ENCODE data around the gene MYL7.
"Not testable (repeated sequence)": the region's sequence is repeated elsewhere in the genome, so short reads cannot be mapped to it uniquely, and the experiment has no call there.

Gene MYL7

DNA sequence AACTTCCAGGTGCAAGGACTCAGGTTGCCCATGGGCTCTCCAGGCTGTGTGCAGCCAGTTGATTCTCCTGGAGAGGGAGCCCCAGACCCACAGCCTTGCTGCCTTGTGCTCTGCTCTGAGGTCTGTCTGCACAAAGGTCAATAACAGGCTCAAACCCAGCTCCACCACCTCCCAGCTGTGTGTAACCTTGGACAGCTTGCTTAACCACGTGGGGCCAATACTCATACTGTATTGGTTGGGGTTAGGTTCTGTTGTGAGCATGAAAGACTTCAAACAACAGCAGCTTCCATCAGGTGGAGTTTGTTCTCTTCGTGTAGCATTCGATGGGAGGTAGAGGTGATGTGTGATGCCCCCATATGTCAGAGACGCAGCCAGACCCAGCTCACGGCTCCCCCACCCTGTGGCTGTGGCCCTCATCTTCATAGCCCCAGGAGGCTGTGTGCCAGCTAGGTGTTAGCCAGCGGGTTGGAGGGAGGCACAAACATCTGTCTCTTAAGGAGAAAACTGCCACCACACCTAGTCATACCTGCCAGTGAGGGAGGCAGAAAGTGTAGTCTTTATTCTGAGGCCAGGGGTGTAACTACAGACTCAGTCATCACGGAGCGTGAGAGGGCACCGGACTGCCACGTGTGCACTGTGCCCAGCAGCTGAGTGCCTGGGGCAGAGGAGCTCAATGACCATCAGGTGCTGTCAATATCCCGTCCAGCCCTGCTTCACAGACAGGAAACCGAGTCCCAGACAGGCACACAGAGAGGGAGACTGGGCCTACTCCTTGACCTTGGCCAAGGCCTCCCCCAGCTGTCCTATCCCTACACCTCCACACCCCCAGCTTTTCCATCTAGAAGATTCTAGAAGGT lies 9.7 kb downstream of the MYL7 start:
- DNase-seq (ENCODE audit: low read depth): no peak

- no peak for DNase-seq (ENCODE audit: low read depth)
These were observed 12.2 kb downstream of the MYL7 start for GRCh38 chr7:44128721-44129582.

GRCh38 chr7:44127161-44127560 lies 14.0 kb downstream of the MYL7 start:
- DNase-seq (ENCODE audit: low read depth): no peak

DNA sequence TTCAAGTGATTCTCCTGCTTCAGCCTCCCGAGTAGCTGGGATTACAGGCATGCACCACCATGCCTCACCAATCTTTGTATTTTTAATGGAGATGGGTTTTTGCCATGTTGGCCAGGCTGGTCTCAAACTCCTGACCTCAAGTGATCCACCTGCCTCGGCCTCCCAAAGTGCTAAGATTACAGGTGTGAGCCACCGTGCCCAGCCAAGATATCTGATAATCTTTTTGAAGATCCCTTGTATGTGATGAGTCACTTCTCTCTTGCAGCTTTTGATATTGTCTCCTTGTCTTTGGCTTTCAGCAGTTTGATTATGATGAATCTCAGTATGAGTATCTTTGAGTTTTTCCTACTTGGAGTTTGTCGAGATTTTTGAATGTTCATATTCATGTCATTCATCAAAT lies 14.6 kb downstream of the MYL7 start:
- not testable (repeated sequence) for DNase-seq (ENCODE audit: low read depth)

DNA sequence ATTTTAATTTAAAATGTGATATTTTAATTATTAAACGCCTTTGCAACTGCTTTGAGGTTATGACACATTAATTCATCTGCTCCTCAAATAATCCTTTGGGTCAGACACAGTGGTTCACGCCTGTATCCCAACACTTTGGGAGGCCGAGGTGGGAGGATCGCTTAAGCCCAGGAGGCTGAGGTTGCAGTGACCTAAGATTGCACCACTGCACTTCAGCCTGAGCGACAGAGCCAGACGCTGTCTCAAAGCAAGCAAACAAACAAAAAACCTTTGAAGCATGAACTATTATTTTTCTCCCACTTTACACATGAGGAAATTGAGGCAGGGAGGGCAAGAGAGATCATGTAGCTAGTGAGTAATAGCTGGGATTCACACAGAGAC lies 16.3 kb downstream of the MYL7 start:
- DNase-seq (ENCODE audit: low read depth): no peak

DNA sequence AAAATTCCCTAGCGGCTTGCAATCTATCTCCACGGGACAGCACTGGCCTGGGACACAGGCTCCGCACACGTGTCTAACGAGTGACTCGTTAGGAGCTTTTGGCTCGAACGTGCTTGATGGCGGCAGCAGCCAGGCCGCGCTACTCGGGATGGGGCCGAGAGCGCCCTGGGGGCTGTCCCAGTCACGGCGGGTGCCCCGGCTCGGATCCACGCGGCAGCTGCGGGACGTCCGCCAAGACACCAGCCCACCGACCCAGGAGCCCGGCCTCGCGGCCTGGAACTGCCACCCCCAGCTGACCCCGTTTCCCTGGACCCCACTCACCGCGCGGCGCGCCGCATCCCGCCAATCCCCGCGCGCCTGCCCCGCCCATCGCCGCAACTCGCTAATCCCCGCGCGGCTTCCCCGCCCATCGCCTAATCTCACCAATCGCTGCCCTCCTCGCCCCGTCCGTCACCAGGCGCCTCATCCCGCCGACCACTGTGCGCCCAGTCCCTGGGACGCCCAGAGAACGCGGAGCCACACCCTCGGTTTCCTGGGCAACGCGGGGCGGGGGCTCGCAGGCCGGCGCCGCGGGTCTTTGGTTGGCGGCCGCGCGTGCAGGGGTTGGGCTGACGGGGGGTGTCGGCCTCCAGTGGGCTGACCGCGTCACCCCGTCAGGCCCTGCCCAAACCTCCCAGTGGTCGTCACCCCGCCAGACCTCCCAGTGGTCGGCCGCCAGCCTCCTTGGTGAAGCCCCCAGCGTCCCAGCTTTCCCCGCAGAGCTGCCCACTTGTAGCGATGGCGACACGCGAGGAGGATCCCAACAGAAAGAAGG lies 17.7 kb downstream of the MYL7 start, which contains the start of gene POLD2:
Gene POLD2, minus strand, starts transcription at position 359 of the 814 bp plus-strand sequence. CDS start 1,495 bp downstream, outside the sequence.
- DNase-seq (ENCODE audit: low read depth): peak; percentile 90

GRCh38 chr7:44122529-44122928 lies 18.6 kb downstream of the MYL7 start:
- no peak for DNase-seq (ENCODE audit: low read depth)

- no peak for DNase-seq (ENCODE audit: low read depth)
These were observed 19.2 kb downstream of the MYL7 start for GRCh38 chr7:44121761-44122420.

DNA sequence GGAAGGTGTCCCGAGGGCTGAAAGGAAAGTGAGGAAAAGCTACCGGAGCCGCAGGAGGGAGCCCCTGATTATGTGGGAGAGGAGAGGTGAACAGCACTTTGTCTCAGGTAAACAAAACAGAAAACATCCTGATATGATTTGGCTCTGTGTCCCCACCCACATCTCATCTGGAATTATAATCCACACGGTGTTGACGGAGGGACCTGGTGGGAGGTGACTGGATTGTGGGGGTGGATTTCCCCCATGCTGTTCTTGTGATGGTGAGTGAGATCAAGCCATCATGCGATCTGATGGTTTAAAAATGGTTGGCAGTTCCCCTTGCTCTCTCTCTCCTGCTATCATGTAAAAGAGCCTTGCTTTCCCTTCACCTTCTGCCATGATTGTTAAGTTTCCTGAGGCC lies 20.7 kb downstream of the MYL7 start:
- DNase-seq (ENCODE audit: low read depth): no peak

DNA sequence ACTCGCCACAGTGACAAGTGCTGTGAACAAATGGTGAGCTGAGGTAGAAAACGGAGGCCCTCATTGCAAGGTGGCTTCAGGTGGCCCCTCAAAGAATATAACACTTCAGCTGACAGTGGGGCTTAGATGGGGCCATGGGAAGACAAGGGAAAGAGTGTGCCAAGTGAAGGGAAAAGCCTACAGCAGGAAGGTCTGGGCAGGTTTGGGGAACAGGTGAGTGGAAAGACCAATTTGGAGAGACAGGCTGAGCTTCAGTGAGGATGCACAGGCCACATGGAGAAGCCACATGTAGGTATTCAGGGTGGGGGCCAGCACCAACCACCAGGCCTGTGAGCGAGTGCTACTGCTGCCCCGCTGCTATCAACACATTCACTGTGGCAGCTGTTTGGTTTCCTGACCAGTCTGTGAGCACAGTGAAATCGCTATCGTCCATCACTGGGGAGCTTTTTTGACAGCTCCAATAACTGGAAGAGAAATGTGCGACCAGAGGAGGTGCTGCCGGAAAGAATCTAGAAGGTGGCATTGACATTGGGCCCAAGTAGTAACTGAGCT lies 21.2 kb downstream of the MYL7 start:
- DNase-seq (ENCODE audit: low read depth): no peak

GRCh38 chr7:44117801-44118429 lies 23.2 kb downstream of the MYL7 start:
- no peak for DNase-seq (ENCODE audit: low read depth)

DNA sequence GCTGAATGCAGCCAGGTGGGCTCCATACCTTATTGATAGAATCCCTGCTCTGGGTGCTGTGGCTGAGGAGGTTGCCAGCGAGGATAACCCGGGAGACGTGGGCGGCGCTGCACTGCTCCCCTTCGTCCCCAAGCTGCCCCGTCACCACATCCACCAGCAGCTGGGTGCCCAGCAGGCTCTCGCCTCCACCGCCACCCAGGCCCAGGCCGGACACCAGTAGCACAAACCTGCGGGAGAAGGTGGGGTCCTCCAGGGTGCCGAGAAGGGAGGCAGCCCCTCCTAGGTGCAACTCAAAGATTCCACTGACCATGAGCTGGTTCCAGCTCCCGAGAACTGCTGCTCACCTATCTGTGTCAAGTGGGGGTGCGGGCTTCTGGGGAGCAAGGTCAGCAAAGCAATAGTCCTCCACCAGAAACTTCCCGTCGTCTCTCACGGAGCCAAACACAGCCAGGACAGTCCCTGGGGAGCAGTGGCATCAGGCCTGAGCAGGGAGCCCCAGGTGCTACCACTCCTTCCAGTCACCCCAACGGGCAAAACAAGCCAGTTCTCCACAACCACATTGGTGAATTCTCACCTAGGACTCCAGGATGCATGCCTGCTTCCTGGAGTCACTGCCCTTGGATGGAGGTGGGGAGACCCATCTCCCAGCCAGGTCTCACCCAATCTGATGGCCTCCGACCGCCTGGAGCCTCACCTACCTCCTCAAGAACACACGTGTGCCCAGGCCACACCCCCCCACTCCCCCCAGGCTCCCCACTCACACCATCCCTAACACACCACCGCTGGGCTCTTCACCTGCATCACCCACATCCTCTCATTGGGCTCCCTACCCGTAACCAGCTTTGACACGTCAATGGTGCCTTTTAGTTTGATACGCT lies 24.1 kb downstream of the MYL7 start:
- DNase-seq (ENCODE audit: low read depth): no peak

GRCh38 chr7:44116087-44116788 lies 24.9 kb downstream of the MYL7 start:
- no peak for DNase-seq (ENCODE audit: low read depth)

- DNase-seq (ENCODE audit: low read depth): no peak
These were observed 26.4 kb downstream of the MYL7 start for GRCh38 chr7:44114586-44115310.

DNA sequence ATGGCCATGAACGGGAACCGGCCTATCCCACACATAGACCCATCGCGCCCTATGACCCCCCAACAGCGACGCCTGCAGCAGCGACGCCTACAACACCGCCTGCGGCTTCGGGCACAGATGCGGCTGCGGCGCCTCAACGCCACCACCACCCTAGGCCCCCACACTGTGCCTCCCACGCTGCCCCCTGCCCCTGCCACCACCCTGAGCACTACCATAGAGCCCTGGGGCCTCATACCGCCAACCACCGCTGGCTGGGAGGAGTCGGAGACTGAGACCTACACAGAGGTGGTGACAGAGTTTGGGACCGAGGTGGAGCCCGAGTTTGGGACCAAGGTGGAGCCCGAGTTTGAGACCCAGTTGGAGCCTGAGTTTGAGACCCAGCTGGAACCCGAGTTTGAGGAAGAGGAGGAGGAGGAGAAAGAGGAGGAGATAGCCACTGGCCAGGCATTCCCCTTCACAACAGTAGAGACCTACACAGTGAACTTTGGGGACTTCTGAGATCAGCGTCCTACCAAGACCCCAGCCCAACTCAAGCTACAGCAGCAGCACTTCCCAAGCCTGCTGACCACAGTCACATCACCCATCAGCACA lies 27.3 kb downstream of the MYL7 start:
- no peak for DNase-seq (ENCODE audit: low read depth)

DNA sequence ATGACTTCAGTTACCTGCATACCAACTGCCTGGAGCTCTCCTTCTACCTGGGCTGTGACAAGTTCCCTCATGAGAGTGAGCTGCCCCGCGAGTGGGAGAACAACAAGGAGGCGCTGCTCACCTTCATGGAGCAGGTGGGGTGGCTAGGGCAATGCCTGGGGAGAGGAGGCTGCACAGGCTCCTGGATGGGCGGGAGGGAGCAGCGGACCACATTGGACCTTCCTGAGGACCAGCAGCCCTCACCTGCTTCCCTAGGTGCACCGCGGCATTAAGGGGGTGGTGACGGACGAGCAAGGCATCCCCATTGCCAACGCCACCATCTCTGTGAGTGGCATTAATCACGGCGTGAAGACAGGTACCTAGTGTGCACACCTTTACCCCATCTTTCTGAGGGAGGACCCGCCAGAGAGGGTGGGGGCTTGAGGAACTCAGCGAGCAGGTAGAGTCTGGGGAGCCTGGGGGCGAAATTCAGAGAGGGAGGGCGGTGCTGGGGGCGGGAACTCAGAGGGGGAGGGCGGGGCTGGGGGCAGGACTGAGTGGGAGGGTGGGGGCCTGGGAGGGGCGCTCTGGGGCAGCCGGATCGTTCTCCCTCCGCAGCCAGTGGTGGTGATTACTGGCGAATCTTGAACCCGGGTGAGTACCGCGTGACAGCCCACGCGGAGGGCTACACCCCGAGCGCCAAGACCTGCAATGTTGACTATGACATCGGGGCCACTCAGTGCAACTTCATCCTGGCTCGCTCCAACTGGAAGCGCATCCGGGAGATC lies 28.0 kb downstream of the MYL7 start:
- DNase-seq (ENCODE audit: low read depth): no peak
